A549 (cell line): Measurements from ENCODE around the gene ZFAND6.

Experiments
- ESRRA ChIP-seq: fragments of 150-350 bp; IDR thresholded peaks from 2 replicates; pipeline ENCODE4 v1.6.1; 2014; ENCODE audit warnings: mild to moderate bottlenecking, low read length, borderline replicate concordance
- RAD21 ChIP-seq, 2 experiments: fragments of >200 bp in 1 of 2; sonication (Bioruptor Twin) in 1 of 2; formaldehyde crosslinking in 1 of 2; IDR thresholded peaks in 1 of 2; conservative IDR thresholded peaks in 1 of 2; 2 replicates in 1 of 2; 3 replicates in 1 of 2; pipeline ENCODE4 v1.6.1; 2012 to 2018; ENCODE audit warnings: inconsistent platforms in 1 of 2
- SMC3 ChIP-seq: fragments of >200 bp; sonication (Bioruptor Twin); formaldehyde crosslinking; IDR thresholded peaks from 3 replicates; pipeline ENCODE4 v1.6.1; 2018; ENCODE audit warnings: inconsistent platforms
- TF ChIP-seq, protein P1 (sequence below): fragments of >200 bp; sonication (Bioruptor Twin); formaldehyde crosslinking; IDR thresholded peaks from 3 replicates; pipeline ENCODE4 v1.6.1; 2016
- TF ChIP-seq, protein P2 (sequence below): fragments of >200 bp; sonication (Bioruptor Twin); formaldehyde crosslinking; IDR thresholded peaks from 3 replicates; pipeline ENCODE4 v1.5.1; 2016

DNA sequence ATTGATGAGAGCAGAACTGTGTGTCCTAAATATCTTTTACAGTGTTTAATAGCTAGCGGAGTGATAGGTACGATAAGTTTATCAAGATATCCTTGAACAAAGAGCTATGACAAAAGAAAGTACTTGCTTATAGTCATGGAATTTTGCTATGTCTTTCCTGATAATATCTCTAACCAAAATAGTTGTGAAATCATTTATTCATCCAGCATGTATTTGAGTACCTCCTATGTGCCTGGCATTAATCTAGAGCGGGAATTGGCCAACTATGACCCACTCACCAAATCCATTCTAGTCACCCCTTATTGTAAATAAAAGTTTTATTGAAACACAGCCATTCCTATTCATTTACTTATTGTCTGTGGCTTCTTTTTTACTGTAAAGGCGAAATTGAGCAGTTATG, 46.6 kb downstream of the ZFAND6 start:
- TF ChIP-seq, protein P1, sequence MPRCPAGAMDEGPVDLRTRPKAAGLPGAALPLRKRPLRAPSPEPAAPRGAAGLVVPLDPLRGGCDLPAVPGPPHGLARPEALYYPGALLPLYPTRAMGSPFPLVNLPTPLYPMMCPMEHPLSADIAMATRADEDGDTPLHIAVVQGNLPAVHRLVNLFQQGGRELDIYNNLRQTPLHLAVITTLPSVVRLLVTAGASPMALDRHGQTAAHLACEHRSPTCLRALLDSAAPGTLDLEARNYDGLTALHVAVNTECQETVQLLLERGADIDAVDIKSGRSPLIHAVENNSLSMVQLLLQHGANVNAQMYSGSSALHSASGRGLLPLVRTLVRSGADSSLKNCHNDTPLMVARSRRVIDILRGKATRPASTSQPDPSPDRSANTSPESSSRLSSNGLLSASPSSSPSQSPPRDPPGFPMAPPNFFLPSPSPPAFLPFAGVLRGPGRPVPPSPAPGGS = no peak
- no peak for TF ChIP-seq RAD21 (conservative IDR thresholded peaks at IDR 0.05 in 1 of 2, IDR thresholded peaks at IDR 0.05 in 1 of 2)
- TF ChIP-seq ESRRA = no peak
- TF ChIP-seq, protein P2, sequence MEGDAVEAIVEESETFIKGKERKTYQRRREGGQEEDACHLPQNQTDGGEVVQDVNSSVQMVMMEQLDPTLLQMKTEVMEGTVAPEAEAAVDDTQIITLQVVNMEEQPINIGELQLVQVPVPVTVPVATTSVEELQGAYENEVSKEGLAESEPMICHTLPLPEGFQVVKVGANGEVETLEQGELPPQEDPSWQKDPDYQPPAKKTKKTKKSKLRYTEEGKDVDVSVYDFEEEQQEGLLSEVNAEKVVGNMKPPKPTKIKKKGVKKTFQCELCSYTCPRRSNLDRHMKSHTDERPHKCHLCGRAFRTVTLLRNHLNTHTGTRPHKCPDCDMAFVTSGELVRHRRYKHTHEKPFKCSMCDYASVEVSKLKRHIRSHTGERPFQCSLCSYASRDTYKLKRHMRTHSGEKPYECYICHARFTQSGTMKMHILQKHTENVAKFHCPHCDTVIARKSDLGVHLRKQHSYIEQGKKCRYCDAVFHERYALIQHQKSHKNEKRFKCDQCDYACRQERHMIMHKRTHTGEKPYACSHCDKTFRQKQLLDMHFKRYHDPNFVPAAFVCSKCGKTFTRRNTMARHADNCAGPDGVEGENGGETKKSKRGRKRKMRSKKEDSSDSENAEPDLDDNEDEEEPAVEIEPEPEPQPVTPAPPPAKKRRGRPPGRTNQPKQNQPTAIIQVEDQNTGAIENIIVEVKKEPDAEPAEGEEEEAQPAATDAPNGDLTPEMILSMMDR = no peak
- TF ChIP-seq SMC3 = no peak
